ENCODE results near the gene RASGRP2.

RASGRP2 gene

DNA sequence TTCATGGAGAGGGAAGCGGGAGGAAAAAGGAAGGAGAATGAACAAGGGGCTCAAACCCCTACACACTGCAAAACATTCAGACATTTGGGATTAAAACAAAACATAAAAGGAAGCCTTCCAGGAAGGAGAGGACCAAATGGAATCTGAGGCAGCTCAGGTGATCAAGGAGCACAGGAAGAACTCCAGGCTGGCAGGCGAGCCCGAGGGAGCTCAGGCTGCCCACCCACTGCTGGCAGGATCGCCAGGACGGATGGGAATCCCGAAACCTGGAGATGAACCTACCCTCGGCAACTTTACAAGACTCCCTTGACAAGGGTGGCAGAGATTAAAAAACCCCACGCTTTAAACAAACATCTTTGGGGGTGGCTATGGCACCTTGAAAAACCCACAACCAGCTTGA, 20.8 kb upstream of the RASGRP2 start:
- Histone ChIP-seq H3F3A (ENCODE audit: insufficient read depth, low read length) (peaks cover 15% of the 10 kb centered on the region; the same call in 1 of the 2 replicates), H3K9me3 (ENCODE audit: low read length) (no peaks in the 10 kb centered on the region), H3K9me2 (ENCODE audit: low read depth, low read length) (no peaks in the 10 kb centered on the region), H3K36me3 (ENCODE audit: insufficient read depth, low read length) (peaks cover 75% of the 10 kb centered on the region), H3K4me2 (ENCODE audit: low read length) (no peak overlapping the region), H3K4me3 (ENCODE audit: low read depth, low read length, poor library complexity, severe bottlenecking) (no peak overlapping the region), H4K20me1 (ENCODE audit: insufficient read depth, low read length) (no peaks in the 10 kb centered on the region), H2AFZ (ENCODE audit: low read length) (no peak overlapping the region), H3K27me3 (ENCODE audit: insufficient read depth, low read length) (no peaks in the 10 kb centered on the region), H3K9ac (ENCODE audit: low read length) (no peak overlapping the region), H3K79me2 (ENCODE audit: insufficient read depth, low read length) (no peaks in the 10 kb centered on the region), H3K4me1 (ENCODE audit: insufficient read depth, low read length, severe bottlenecking) (peaks cover 29% of the 10 kb centered on the region), H3K27ac (ENCODE audit: low read depth, low read length, poor library complexity, severe bottlenecking) (peak overlapping the region; percentile 61)
- TF ChIP-seq EZH2 (IDR thresholded peaks at IDR 0.05; ENCODE audit: borderline replicate concordance, low read length): no peak
- TF ChIP-seq, protein P1, sequence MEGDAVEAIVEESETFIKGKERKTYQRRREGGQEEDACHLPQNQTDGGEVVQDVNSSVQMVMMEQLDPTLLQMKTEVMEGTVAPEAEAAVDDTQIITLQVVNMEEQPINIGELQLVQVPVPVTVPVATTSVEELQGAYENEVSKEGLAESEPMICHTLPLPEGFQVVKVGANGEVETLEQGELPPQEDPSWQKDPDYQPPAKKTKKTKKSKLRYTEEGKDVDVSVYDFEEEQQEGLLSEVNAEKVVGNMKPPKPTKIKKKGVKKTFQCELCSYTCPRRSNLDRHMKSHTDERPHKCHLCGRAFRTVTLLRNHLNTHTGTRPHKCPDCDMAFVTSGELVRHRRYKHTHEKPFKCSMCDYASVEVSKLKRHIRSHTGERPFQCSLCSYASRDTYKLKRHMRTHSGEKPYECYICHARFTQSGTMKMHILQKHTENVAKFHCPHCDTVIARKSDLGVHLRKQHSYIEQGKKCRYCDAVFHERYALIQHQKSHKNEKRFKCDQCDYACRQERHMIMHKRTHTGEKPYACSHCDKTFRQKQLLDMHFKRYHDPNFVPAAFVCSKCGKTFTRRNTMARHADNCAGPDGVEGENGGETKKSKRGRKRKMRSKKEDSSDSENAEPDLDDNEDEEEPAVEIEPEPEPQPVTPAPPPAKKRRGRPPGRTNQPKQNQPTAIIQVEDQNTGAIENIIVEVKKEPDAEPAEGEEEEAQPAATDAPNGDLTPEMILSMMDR (IDR thresholded peaks at IDR 0.05; ENCODE audit: low read length): no peak

DNA sequence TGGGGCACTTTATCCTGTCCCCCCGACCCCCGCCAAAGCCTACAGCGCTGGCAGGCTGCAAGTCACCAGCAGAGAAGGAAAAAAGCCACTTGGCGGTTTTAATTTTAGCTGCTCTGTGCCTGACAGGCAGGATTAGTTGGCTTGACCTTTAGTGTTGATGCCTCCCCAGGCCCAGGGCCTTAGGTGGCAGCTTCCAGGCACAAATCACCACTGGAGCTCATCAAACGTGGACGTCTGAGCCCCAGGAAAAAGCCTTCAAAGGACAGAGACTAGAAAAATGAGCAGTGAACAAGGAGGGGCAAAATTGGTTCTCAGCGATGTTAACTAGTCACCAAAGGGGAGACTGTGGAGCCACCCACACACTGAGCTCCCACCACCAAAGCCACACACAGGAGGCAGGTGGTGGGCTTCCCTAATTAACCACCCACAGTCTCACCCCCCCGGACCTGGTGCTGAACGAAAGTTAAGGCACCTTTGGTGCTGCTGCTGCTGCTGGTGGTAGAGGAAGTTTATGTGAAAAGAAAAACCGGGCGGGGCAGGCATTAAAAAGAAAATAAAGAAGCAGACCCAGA, 20.2 kb upstream of the RASGRP2 start:
- Histone ChIP-seq H3K27me3 (ENCODE audit: insufficient read depth, low read length) (no peaks in the 10 kb centered on the region), H3K4me3 (ENCODE audit: low read depth, low read length, poor library complexity, severe bottlenecking) (no peak overlapping the region), H3F3A (ENCODE audit: insufficient read depth, low read length) (peaks cover 9% of the 10 kb centered on the region; the same call in 1 of the 2 replicates), H3K9me3 (ENCODE audit: low read length) (no peaks in the 10 kb centered on the region), H3K9me2 (ENCODE audit: low read depth, low read length) (no peaks in the 10 kb centered on the region), H3K4me2 (ENCODE audit: low read length) (no peak overlapping the region), H2AFZ (ENCODE audit: low read length) (no peak overlapping the region), H3K36me3 (ENCODE audit: insufficient read depth, low read length) (peaks cover 68% of the 10 kb centered on the region), H3K9ac (ENCODE audit: low read length) (no peak overlapping the region), H3K79me2 (ENCODE audit: insufficient read depth, low read length) (no peaks in the 10 kb centered on the region), H4K20me1 (ENCODE audit: insufficient read depth, low read length) (no peaks in the 10 kb centered on the region), H3K4me1 (ENCODE audit: insufficient read depth, low read length, severe bottlenecking) (peaks cover 29% of the 10 kb centered on the region), H3K27ac (ENCODE audit: low read depth, low read length, poor library complexity, severe bottlenecking) (peak overlapping the region; percentile 61)
- TF ChIP-seq EZH2 (IDR thresholded peaks at IDR 0.05; ENCODE audit: borderline replicate concordance, low read length): no peak
- TF ChIP-seq, protein P1 (IDR thresholded peaks at IDR 0.05; ENCODE audit: low read length): no peak

DNA sequence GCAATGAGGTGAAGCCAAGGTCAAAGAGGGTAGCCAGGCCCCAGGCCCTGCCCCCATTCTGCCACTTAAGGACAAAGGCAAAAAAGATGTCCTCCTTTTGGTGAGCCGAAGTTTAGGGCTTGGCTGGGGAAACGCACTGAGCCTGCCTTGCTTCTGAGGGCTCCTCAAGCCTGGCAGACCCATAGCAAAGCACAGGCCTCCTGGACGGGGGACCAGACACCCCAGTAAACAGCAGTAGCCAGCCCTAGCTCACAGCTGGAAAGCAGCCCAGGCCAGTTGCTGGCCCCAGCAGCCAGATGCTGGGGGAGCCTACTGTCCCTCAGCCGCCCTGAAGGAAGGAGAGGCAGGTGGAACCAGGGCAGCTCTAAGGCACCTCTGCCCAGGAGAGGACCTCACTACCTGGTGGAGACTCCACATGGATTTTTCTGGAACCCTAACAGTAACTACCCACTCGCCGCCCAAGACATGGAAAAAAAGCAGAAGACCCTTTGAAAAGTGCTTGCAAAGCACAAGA, 19.6 kb upstream of the RASGRP2 start:
- Histone ChIP-seq H4K20me1 (ENCODE audit: insufficient read depth, low read length) (no peaks in the 10 kb centered on the region), H3K27ac (ENCODE audit: low read depth, low read length, poor library complexity, severe bottlenecking) (peak overlapping the region; percentile 61), H3K36me3 (ENCODE audit: insufficient read depth, low read length) (peaks cover 63% of the 10 kb centered on the region), H3K9me3 (ENCODE audit: low read length) (no peaks in the 10 kb centered on the region), H3K9me2 (ENCODE audit: low read depth, low read length) (no peaks in the 10 kb centered on the region), H3K4me3 (ENCODE audit: low read depth, low read length, poor library complexity, severe bottlenecking) (no peak overlapping the region), H3F3A (ENCODE audit: insufficient read depth, low read length) (0 out of 2 replicates have a peak, but pooled peaks cover 6% of the 10 kb centered on the region), H2AFZ (ENCODE audit: low read length) (no peak overlapping the region), H3K9ac (ENCODE audit: low read length) (no peak overlapping the region; the same call in 1 of the 2 replicates), H3K4me2 (ENCODE audit: low read length) (no peak overlapping the region), H3K27me3 (ENCODE audit: insufficient read depth, low read length) (no peaks in the 10 kb centered on the region), H3K79me2 (ENCODE audit: insufficient read depth, low read length) (no peaks in the 10 kb centered on the region), H3K4me1 (ENCODE audit: insufficient read depth, low read length, severe bottlenecking) (peaks cover 29% of the 10 kb centered on the region)
- TF ChIP-seq, protein P1 (IDR thresholded peaks at IDR 0.05; ENCODE audit: low read length): no peak
- no peak for TF ChIP-seq EZH2 (IDR thresholded peaks at IDR 0.05; ENCODE audit: borderline replicate concordance, low read length)

Data from OCI-LY1 (cell line).